Nephron (organoid): Measurements from ENCODE around the gene KCNAB1.

Experiments
- H3K27ac Mint-ChIP-seq, 3 experiments: 2 replicates each; pipeline ENCODE4 v1.8.0; 2020; ENCODE audit warnings: mixed read lengths in 3 of 3, mild to moderate bottlenecking in 2 of 3, moderate library complexity in 1 of 3
- H3K27me3 Mint-ChIP-seq: 2 replicates; pipeline ENCODE4 v1.8.0; 2021; ENCODE audit warnings: low read depth, mild to moderate bottlenecking, moderate library complexity, mixed read lengths
- H3K36me3 Mint-ChIP-seq: 2 replicates; pipeline ENCODE4 v1.8.0; 2020; ENCODE audit warnings: low read depth, mixed read lengths
- H3K4me1 Mint-ChIP-seq: 2 replicates; pipeline ENCODE4 v1.8.0; 2020; ENCODE audit warnings: mixed read lengths
- H3K4me3 Mint-ChIP-seq, 3 experiments: 2 replicates each; pipeline ENCODE4 v1.8.0; 2020; ENCODE audit warnings: mild to moderate bottlenecking in 3 of 3, mixed read lengths in 3 of 3, moderate library complexity in 2 of 3
- H3K9me3 Mint-ChIP-seq: 2 replicates; pipeline ENCODE4 v1.8.0; 2020; ENCODE audit warnings: mixed read lengths
- TF ChIP-seq, protein P1 (sequence below), 3 experiments: fragments of 200-600 bp; sonication (generic); IDR thresholded peaks; one replicate each; pipeline ENCODE4 v1.5.0; 2021; ENCODE audit warnings: antibody characterized with exemption in 3 of 3; ENCODE audit not compliant: unreplicated experiment in 3 of 3

Gene KCNAB1

DNA sequence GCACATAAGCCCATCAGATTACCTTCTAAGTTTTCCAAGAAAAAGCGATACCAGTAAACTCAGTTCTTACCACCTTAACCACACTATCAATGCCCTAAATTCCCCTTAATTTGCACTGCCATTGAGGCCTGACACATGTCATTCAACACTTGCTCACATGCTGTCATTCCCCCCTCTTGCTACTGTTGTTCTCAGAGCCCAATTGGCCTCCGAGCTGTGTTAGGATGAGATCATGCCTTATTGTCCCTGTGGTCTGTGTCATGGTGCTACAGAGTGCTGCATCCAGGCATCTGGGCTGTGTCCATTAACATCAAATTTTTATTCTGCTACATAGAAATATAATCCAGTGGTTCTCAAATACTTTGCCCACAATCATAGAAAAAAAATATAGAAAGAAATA, 221.0 kb downstream of the KCNAB1 start:
- Mint-ChIP-seq H3K4me1 (no peaks in the 10 kb centered on the region), H3K27me3 (no peaks in the 10 kb centered on the region), H3K36me3 (no peaks in the 10 kb centered on the region), H3K27ac (no peak overlapping the region), H3K9me3 (no peaks in the 10 kb centered on the region), H3K4me3 (no peak overlapping the region)
- TF ChIP-seq, protein P1, sequence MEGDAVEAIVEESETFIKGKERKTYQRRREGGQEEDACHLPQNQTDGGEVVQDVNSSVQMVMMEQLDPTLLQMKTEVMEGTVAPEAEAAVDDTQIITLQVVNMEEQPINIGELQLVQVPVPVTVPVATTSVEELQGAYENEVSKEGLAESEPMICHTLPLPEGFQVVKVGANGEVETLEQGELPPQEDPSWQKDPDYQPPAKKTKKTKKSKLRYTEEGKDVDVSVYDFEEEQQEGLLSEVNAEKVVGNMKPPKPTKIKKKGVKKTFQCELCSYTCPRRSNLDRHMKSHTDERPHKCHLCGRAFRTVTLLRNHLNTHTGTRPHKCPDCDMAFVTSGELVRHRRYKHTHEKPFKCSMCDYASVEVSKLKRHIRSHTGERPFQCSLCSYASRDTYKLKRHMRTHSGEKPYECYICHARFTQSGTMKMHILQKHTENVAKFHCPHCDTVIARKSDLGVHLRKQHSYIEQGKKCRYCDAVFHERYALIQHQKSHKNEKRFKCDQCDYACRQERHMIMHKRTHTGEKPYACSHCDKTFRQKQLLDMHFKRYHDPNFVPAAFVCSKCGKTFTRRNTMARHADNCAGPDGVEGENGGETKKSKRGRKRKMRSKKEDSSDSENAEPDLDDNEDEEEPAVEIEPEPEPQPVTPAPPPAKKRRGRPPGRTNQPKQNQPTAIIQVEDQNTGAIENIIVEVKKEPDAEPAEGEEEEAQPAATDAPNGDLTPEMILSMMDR (IDR thresholded peaks at IDR 0.05; ENCODE audit: unreplicated experiment in 3 of 3) = no peak

DNA sequence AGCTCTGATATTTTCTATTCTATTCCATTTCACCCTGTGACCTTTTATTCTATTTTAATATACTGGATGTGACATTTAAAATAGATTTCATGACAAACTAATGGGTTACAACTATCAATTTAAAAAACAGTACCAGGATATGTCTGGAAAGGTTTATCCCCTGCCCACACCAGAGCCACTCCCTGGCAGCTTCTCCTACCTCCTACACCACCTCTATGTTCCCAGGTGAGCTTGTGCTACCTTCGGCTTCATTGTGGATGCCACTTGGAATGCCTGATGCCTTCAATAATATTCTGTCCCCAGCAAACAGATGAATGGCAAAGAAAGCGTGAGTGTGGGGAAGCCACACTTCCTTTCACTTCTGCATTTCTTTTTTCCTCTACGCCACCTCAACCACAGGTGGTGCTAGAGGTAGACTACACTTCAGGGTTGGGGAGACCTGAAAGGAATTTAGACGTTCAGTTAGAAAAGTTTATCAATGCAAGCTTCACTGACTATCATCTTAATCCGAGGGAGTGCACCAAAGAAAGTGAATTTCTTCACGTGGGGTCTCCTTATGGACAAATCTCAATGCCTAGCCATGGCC, 221.5 kb downstream of the KCNAB1 start:
- H3K4me3 Mint-ChIP-seq = no peak overlapping the region
- no peak overlapping the region for H3K27ac Mint-ChIP-seq
- H3K9me3 Mint-ChIP-seq = no peaks in the 10 kb centered on the region
- TF ChIP-seq, protein P1 (IDR thresholded peaks at IDR 0.05; ENCODE audit: unreplicated experiment in 3 of 3) = no peak
- no peaks in the 10 kb centered on the region for H3K27me3 Mint-ChIP-seq
- H3K36me3 Mint-ChIP-seq = no peaks in the 10 kb centered on the region
- H3K4me1 Mint-ChIP-seq = no peaks in the 10 kb centered on the region

DNA sequence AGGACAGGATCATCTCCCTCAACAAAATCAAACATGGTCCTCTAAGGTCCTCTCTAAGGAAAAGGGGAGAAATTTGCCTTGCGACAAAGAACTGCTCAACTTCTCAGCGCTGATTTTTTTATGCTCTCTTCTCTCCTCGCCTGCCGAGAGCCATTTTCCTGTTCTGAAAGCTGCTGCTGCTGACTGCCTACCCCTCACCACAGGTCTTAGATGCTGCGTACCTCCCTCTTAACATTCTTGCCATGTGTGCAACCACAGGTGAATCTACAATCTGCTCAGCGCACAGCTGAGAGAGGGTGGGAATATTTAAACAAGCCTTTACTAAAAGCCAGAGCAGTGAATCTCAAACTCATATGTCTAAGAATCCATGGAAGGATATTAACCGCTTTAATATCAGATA, 223.8 kb downstream of the KCNAB1 start:
- Mint-ChIP-seq H3K9me3 (no peaks in the 10 kb centered on the region), H3K4me1 (no peaks in the 10 kb centered on the region), H3K27ac (no peak overlapping the region), H3K36me3 (no peaks in the 10 kb centered on the region), H3K27me3 (no peaks in the 10 kb centered on the region), H3K4me3 (no peak overlapping the region)
- TF ChIP-seq, protein P1 (IDR thresholded peaks at IDR 0.05; ENCODE audit: unreplicated experiment in 3 of 3) = no peak

DNA sequence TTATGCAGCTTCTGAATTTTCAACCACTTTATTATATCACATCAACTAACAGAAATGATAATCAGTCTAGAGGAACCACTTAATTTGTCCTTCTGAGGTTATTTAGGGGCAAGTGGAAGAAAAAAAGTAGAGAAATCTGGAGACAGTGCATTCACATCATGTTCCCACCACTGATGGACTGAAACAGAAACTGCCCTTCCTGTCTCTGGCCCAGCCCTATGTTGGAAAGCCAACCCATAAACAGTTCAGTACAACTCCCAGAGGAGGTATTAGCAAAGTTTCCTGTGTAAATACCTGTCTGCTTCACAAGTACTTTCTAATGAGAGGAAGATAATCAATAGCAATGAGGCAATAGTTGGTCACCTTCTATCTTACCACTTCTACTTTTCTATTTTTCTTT, 228.7 kb downstream of the KCNAB1 start:
- Mint-ChIP-seq H3K27me3 (no peaks in the 10 kb centered on the region), H3K4me1 (peaks cover 4% of the 10 kb centered on the region), H3K36me3 (no peaks in the 10 kb centered on the region), H3K9me3 (no peaks in the 10 kb centered on the region), H3K27ac (no peak overlapping the region), H3K4me3 (no peak overlapping the region)
- TF ChIP-seq, protein P1 (IDR thresholded peaks at IDR 0.05; ENCODE audit: unreplicated experiment in 3 of 3) = no peak

DNA sequence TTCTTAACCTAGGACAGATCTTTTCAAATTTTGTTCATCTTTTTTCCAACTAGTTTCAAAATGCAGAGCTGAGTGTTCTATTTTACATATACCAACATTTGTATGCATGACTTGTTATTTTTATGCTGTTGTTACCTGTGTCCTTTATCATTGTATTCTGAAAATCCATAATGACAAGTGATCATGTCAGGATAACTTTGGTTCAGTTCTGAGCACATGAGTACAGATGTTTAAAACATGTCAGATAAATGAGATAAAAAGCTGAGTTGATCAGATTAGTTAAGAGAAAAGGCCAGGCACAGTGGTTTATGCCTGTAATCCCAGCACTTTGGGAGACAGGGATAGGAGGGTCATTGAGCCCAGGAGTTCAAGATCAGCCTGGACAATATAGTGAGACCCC, 229.6 kb downstream of the KCNAB1 start:
- TF ChIP-seq, protein P1 (IDR thresholded peaks at IDR 0.05; ENCODE audit: unreplicated experiment in 3 of 3) = no peak
- H3K27ac Mint-ChIP-seq = no peak overlapping the region
- H3K4me1 Mint-ChIP-seq = peaks cover 4% of the 10 kb centered on the region
- no peaks in the 10 kb centered on the region for H3K36me3 Mint-ChIP-seq
- no peaks in the 10 kb centered on the region for H3K9me3 Mint-ChIP-seq
- no peaks in the 10 kb centered on the region for H3K27me3 Mint-ChIP-seq
- H3K4me3 Mint-ChIP-seq = no peak overlapping the region

DNA sequence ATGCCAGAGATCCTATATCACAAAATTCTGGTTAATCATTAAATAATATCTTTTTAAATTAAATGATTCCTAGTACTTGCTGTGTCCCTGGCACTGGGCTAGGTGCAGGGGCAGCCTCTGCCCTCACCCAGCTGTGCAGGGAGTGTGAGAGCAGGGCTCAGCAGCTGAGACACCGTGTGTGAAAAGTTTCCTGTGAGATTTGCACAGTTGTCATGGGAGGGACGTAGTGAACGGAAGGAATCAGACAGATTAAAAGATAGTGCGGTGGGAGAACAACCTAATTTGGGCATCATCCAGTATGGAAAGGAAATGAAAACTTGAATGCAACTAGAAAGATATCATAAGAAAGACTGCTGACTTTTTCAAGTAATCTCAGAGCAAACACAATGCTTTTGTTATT, 230.4 kb downstream of the KCNAB1 start:
- Mint-ChIP-seq H3K4me3 (no peak overlapping the region), H3K4me1 (peaks cover 4% of the 10 kb centered on the region), H3K27ac (no peak overlapping the region), H3K36me3 (no peaks in the 10 kb centered on the region), H3K9me3 (no peaks in the 10 kb centered on the region), H3K27me3 (no peaks in the 10 kb centered on the region)
- TF ChIP-seq, protein P1 (IDR thresholded peaks at IDR 0.05; ENCODE audit: unreplicated experiment in 3 of 3) = no peak
